ENCODE results near the gene ITIH6.

Gene ITIH6

DNA sequence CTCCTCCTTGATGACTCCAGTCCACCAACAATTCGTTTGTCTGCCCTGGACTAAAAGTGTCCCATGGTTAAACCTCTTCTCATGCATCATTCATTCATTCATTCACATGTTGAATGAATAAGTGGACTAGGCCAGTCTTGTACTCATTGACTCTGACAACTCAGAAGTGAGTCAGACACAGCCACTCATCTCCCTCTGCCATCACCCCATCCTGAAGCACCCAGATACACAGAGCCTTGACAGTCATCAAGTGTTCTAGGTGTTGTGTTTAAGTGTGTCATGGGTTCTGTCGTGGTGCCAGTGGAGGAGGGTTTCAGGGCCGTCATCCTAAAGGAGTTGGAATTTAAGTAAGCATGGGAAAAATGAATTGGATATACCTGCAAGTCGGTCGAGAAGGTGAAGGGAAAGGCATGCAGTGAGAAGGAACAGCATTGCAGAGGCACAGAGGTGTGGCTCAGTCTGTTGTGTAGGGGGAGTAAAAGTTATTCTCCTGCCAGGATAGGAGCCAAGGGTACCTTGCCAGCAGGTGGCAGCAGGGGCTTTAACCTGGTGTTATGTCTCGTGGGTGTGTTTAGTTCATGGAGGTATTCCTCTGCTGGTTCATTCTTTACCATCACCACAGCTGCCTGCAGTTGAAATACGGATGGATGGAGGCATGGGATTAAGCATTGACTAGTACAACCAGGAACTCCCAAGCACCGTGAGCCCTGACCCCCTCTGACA, 27.8 kb upstream of the ITIH6 start:
- WGBS, result 68% methylated on average over 7 of the region's 8 CpGs
- no peak overlapping the region for H2BK120ac ChIP-seq (ENCODE audit: low read depth, low read length)
- peaks cover 0 to 10% of the 10 kb centered on the region in 2 experiments for H3K27me3 ChIP-seq (ENCODE audit: control insufficient read depth in 1 of 2, insufficient read depth in 1 of 2, low read length in 2 of 2)

GRCh38 chrX:54824722-54825121, 26.7 kb upstream of the ITIH6 start:
- no peak overlapping the region for H2AK5ac ChIP-seq (ENCODE audit: low read length, severe bottlenecking)
- H3K79me1 ChIP-seq (replicated peaks; ENCODE audit: low read length, poor library complexity, severe bottlenecking), result no peaks in the 10 kb centered on the region
- peaks cover 0 to 10% of the 10 kb centered on the region in 2 experiments for H3K27me3 ChIP-seq (ENCODE audit: control insufficient read depth in 1 of 2, insufficient read depth in 1 of 2, low read length in 2 of 2)
- H3K4me1 ChIP-seq (ENCODE audit: control insufficient read depth, insufficient read depth, low read depth, low read length), result no peaks in the 10 kb centered on the region
- H3K9ac ChIP-seq (ENCODE audit: low read length), result no peak overlapping the region
- no peak overlapping the region for H3K4me2 ChIP-seq (ENCODE audit: low read length, poor library complexity, severe bottlenecking)
- H3K27ac ChIP-seq (ENCODE audit: low read length, poor library complexity, severe bottlenecking), result no peak overlapping the region
- H2BK5ac ChIP-seq (ENCODE audit: low read depth, low read length, poor library complexity, severe bottlenecking), result no peak overlapping the region
- H2BK15ac ChIP-seq (ENCODE audit: low read depth, poor library complexity, severe bottlenecking), result no peak overlapping the region
- WGBS, result 87% methylated on average over 3 of the region's 8 CpGs
- H3K23ac ChIP-seq (ENCODE audit: low read length in 2 of 2), result no peak overlapping the region
- no peak overlapping the region for H3K4ac ChIP-seq (ENCODE audit: low read depth in 1 of 2, low read length in 2 of 2)
- no peak overlapping the region for H3K14ac ChIP-seq (ENCODE audit: low read length in 2 of 2)
- H3K36me3 ChIP-seq (ENCODE audit: control insufficient read depth in 1 of 2, insufficient read depth in 2 of 2, low read depth in 1 of 2, low read length in 2 of 2), result no peaks in the 10 kb centered on the region
- no peak overlapping the region for H2BK12ac ChIP-seq (ENCODE audit: low read length in 2 of 2)
- no peak overlapping the region for H3K4me3 ChIP-seq (ENCODE audit: insufficient read depth in 1 of 2, low read depth in 1 of 2, low read length in 2 of 2)
- no peak overlapping the region for H4K8ac ChIP-seq (ENCODE audit: low read length)
- no peak overlapping the region for H2AFZ ChIP-seq (ENCODE audit: low read depth, low read length)
- H3K18ac ChIP-seq (ENCODE audit: low read depth in 1 of 2, low read length in 2 of 2), result no peak overlapping the region
- no peaks in the 10 kb centered on the region for H3K9me3 ChIP-seq (ENCODE audit: control insufficient read depth, low read length)
- no peak overlapping the region for H2BK120ac ChIP-seq (ENCODE audit: low read depth, low read length)
- H4K91ac ChIP-seq (ENCODE audit: low read length), result no peak overlapping the region
- no peak for DNase-seq

More for the DNA sequence above, 27.8 kb upstream of the ITIH6 start:
- H3K18ac ChIP-seq (ENCODE audit: low read depth in 1 of 2, low read length in 2 of 2), result no peak overlapping the region
- no peak overlapping the region for H3K27ac ChIP-seq (ENCODE audit: low read length, poor library complexity, severe bottlenecking)
- no peak overlapping the region for H3K9ac ChIP-seq (ENCODE audit: low read length)
- DNase-seq, result no peak
- no peak overlapping the region for H3K4me2 ChIP-seq (ENCODE audit: low read length, poor library complexity, severe bottlenecking)
- H3K79me1 ChIP-seq (replicated peaks; ENCODE audit: low read length, poor library complexity, severe bottlenecking), result no peaks in the 10 kb centered on the region
- no peak overlapping the region for H2BK5ac ChIP-seq (ENCODE audit: low read depth, low read length, poor library complexity, severe bottlenecking)
- H2BK12ac ChIP-seq (ENCODE audit: low read length in 2 of 2), result no peak overlapping the region
- no peaks in the 10 kb centered on the region for H3K36me3 ChIP-seq (ENCODE audit: control insufficient read depth in 1 of 2, insufficient read depth in 2 of 2, low read depth in 1 of 2, low read length in 2 of 2)
- H3K4me1 ChIP-seq (ENCODE audit: control insufficient read depth, insufficient read depth, low read depth, low read length), result no peaks in the 10 kb centered on the region
- no peak overlapping the region for H2BK15ac ChIP-seq (ENCODE audit: low read depth, poor library complexity, severe bottlenecking)
- no peak overlapping the region for H4K8ac ChIP-seq (ENCODE audit: low read length)
- H3K23ac ChIP-seq (ENCODE audit: low read length in 2 of 2), result no peak overlapping the region
- no peak overlapping the region for H3K14ac ChIP-seq (ENCODE audit: low read length in 2 of 2)
- H2AFZ ChIP-seq (ENCODE audit: low read depth, low read length), result no peak overlapping the region
- no peaks in the 10 kb centered on the region for H3K9me3 ChIP-seq (ENCODE audit: control insufficient read depth, low read length)
- H3K4me3 ChIP-seq (ENCODE audit: insufficient read depth in 1 of 2, low read depth in 1 of 2, low read length in 2 of 2), result no peak overlapping the region
- no peak overlapping the region for H3K4ac ChIP-seq (ENCODE audit: low read depth in 1 of 2, low read length in 2 of 2)
- no peak overlapping the region for H4K91ac ChIP-seq (ENCODE audit: low read length)
- no peak overlapping the region for H2AK5ac ChIP-seq (ENCODE audit: low read length, severe bottlenecking)

DNA sequence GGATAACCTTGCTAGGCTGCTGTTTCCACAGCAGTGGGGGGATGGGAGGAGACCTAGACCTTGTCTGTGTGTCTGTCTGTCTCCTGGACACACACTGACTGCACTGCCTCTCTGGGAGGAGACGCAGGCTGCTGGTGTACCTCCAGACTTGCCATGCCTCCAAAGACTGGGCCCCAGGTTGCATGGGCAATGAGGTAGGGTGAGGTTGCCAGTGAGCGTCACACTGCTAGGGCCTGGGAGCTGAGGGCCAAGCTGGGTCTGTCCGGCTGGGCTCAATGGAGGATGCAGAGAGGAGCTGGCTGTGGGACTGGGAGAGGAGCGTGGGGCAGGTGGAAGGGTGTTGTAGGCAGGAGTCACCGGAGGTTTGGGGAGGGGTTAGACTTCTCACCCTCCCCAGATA, 26.1 kb upstream of the ITIH6 start:
- no peaks in the 10 kb centered on the region for H3K4me1 ChIP-seq (ENCODE audit: control insufficient read depth, insufficient read depth, low read depth, low read length)

DNA sequence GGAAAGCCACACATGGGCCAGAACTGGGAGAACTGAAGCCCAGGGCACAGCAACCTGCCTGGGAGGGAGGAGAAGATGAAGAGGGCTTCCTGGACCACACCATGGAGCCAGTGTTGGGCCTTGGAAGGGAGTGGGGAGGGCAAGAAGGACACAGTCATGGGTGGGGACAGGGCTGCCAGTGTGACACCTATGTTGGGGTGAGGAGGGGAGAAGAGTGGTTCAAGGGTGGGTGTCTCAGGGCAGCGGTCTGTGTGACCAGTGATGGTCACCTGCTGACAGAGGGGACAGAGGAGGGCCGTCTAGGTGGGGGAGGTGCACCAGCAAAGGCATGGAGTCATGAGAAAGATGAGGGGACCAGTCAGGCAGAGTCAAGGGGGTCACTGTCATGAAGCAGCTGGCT, 23.3 kb upstream of the ITIH6 start:
- no peak for DNase-seq
- H3K9ac ChIP-seq (ENCODE audit: low read length), result no peak overlapping the region
- H3K27ac ChIP-seq (ENCODE audit: low read length, poor library complexity, severe bottlenecking), result no peak overlapping the region
- no peak overlapping the region for H2BK5ac ChIP-seq (ENCODE audit: low read depth, low read length, poor library complexity, severe bottlenecking)
- H3K18ac ChIP-seq (ENCODE audit: low read depth in 1 of 2, low read length in 2 of 2), result no peak overlapping the region
- no peak overlapping the region for H4K8ac ChIP-seq (ENCODE audit: low read length)
- no peak overlapping the region for H2AK5ac ChIP-seq (ENCODE audit: low read length, severe bottlenecking)
- no peak overlapping the region for H2BK12ac ChIP-seq (ENCODE audit: low read length in 2 of 2)
- H4K91ac ChIP-seq (ENCODE audit: low read length), result no peak overlapping the region
- 69% methylated on average over 2 of the region's 2 CpGs for WGBS
- H2BK120ac ChIP-seq (ENCODE audit: low read depth, low read length), result no peak overlapping the region
- H3K79me1 ChIP-seq (replicated peaks; ENCODE audit: low read length, poor library complexity, severe bottlenecking), result no peaks in the 10 kb centered on the region
- peaks cover 0 to 16% of the 10 kb centered on the region in 2 experiments for H3K27me3 ChIP-seq (ENCODE audit: control insufficient read depth in 1 of 2, insufficient read depth in 1 of 2, low read length in 2 of 2)
- H3K4me2 ChIP-seq (ENCODE audit: low read length, poor library complexity, severe bottlenecking), result no peak overlapping the region
- H3K36me3 ChIP-seq (ENCODE audit: control insufficient read depth in 1 of 2, insufficient read depth in 2 of 2, low read depth in 1 of 2, low read length in 2 of 2), result peaks cover 2 to 4% of the 10 kb centered on the region in 2 experiments
- H3K14ac ChIP-seq (ENCODE audit: low read length in 2 of 2), result no peak overlapping the region
- H2BK15ac ChIP-seq (ENCODE audit: low read depth, poor library complexity, severe bottlenecking), result no peak overlapping the region
- H2AFZ ChIP-seq (ENCODE audit: low read depth, low read length), result no peak overlapping the region
- no peaks in the 10 kb centered on the region for H3K9me3 ChIP-seq (ENCODE audit: control insufficient read depth, low read length)
- no peak overlapping the region for H3K23ac ChIP-seq (ENCODE audit: low read length in 2 of 2)
- H3K4me3 ChIP-seq (ENCODE audit: insufficient read depth in 1 of 2, low read depth in 1 of 2, low read length in 2 of 2), result no peak overlapping the region
- no peak overlapping the region for H3K4ac ChIP-seq (ENCODE audit: low read depth in 1 of 2, low read length in 2 of 2)
- no peaks in the 10 kb centered on the region for H3K4me1 ChIP-seq (ENCODE audit: control insufficient read depth, insufficient read depth, low read depth, low read length)

More for the DNA sequence above, 26.1 kb upstream of the ITIH6 start:
- H4K91ac ChIP-seq (ENCODE audit: low read length), result peak overlapping the region; percentile 50
- WGBS, result 100% methylated on average over 2 of the region's 5 CpGs
- H3K4me3 ChIP-seq (ENCODE audit: insufficient read depth in 1 of 2, low read depth in 1 of 2, low read length in 2 of 2), result no peak overlapping the region
- no peak overlapping the region for H3K4ac ChIP-seq (ENCODE audit: low read depth in 1 of 2, low read length in 2 of 2)
- peak overlapping the region in 1 of 2 experiments; percentile 65 for H3K14ac ChIP-seq (ENCODE audit: low read length in 2 of 2)
- H2BK120ac ChIP-seq (ENCODE audit: low read depth, low read length), result no peak overlapping the region
- no peak overlapping the region for H3K4me2 ChIP-seq (ENCODE audit: low read length, poor library complexity, severe bottlenecking)
- H3K27ac ChIP-seq (ENCODE audit: low read length, poor library complexity, severe bottlenecking), result no peak overlapping the region
- no peak overlapping the region for H2AK5ac ChIP-seq (ENCODE audit: low read length, severe bottlenecking)
- H2AFZ ChIP-seq (ENCODE audit: low read depth, low read length), result no peak overlapping the region
- no peak overlapping the region for H2BK5ac ChIP-seq (ENCODE audit: low read depth, low read length, poor library complexity, severe bottlenecking)
- H2BK15ac ChIP-seq (ENCODE audit: low read depth, poor library complexity, severe bottlenecking), result no peak overlapping the region
- H3K23ac ChIP-seq (ENCODE audit: low read length in 2 of 2), result no peak overlapping the region
- H3K9me3 ChIP-seq (ENCODE audit: control insufficient read depth, low read length), result no peaks in the 10 kb centered on the region
- no peaks in the 10 kb centered on the region for H3K36me3 ChIP-seq (ENCODE audit: control insufficient read depth in 1 of 2, insufficient read depth in 2 of 2, low read depth in 1 of 2, low read length in 2 of 2)
- peaks cover 0 to 10% of the 10 kb centered on the region in 2 experiments for H3K27me3 ChIP-seq (ENCODE audit: control insufficient read depth in 1 of 2, insufficient read depth in 1 of 2, low read length in 2 of 2)
- no peak overlapping the region for H3K9ac ChIP-seq (ENCODE audit: low read length)
- H3K18ac ChIP-seq (ENCODE audit: low read depth in 1 of 2, low read length in 2 of 2), result peak overlapping the region; percentile 54 to 57
- peak overlapping the region; percentile 54 for H4K8ac ChIP-seq (ENCODE audit: low read length)
- DNase-seq, result no peak
- H3K79me1 ChIP-seq (replicated peaks; ENCODE audit: low read length, poor library complexity, severe bottlenecking), result no peaks in the 10 kb centered on the region
- peak overlapping the region; percentile 39 to 42 for H2BK12ac ChIP-seq (ENCODE audit: low read length in 2 of 2)
